Lower lobe of right lung (tissue), 2 donors: ENCODE data around the gene JAM3. TPM values are rescaled to one million over a fixed set of nuclear protein-coding genes. Genes with fewer than 3 reads are reported as not detected.

Experiments
- ATAC-seq, 2 donors: fragments of 200-7000 bp; cut with Tn5 transposase; one replicate each; pipeline ENCODE4 v1.9.1; 2020 to 2022; ENCODE audit warnings: mild to moderate bottlenecking in 2 of 2, moderate library complexity in 2 of 2
- DNase-seq: peaks from one replicate; pipeline ENCODE4 v3.0.0-alpha.2; 2020
- H3K27ac ChIP-seq: fragments of 200-600 bp; one replicate; pipeline ENCODE4 v1.8.0; 2022
- H3K27me3 ChIP-seq: fragments of 200-600 bp; one replicate; pipeline ENCODE4 v1.8.0; 2022; ENCODE audit warnings: low read depth
- H3K36me3 ChIP-seq: fragments of 200-600 bp; one replicate; pipeline ENCODE4 v1.8.0; 2022; ENCODE audit warnings: mild to moderate bottlenecking
- H3K4me1 ChIP-seq: fragments of 200-600 bp; one replicate; pipeline ENCODE4 v1.8.0; 2022
- H3K4me3 ChIP-seq: fragments of 200-600 bp; one replicate; pipeline ENCODE4 v1.8.0; 2022; ENCODE audit warnings: mild to moderate bottlenecking
- H3K9me3 ChIP-seq: fragments of 200-600 bp; one replicate; pipeline ENCODE4 v1.8.0; 2022
- CTCF ChIP-seq: fragments of 200-600 bp; IDR thresholded peaks from one replicate; pipeline ENCODE4 v1.8.0; 2022; ENCODE audit warnings: antibody characterized with exemption, mild to moderate bottlenecking
- intact Hi-C: fragments of 100-400 bp; cut with DNase I; formaldehyde crosslinking; loops from one replicate; pipeline ENCODE4 v1.11.0; 2022
- total RNA-seq: library from RNA; stranded (reverse); fragmentation: NEBNext Ultra II Directional; extraction: Animal tissue kit (Norgen Biotek cat#: 25700); gene quantifications from one replicate; pipeline ENCODE4 v1.2.1, GENCODE V29; 2021
- donor health status: DM: no; HTN: yes; CAD: no; lungs with severe emphysema.

Gene JAM3
- total RNA-seq, 1 donor from 2014 or later, result 32.1 TPM

GRCh38 chr11:134164490-134165370 lies 95.9 kb downstream of the JAM3 start:
- H3K36me3 ChIP-seq, result peaks cover 63% of the 10 kb centered on the region
- H3K4me3 ChIP-seq, result no peak overlapping the region
- no peak overlapping the region for H3K27ac ChIP-seq
- no peak for ATAC-seq
- no peaks in the 10 kb centered on the region for H3K9me3 ChIP-seq
- no peaks in the 10 kb centered on the region for H3K4me1 ChIP-seq
- no peak for DNase-seq
- no peak for TF ChIP-seq CTCF
- H3K27me3 ChIP-seq, result no peaks in the 10 kb centered on the region
- intact Hi-C loops, result no loop called here

GRCh38 chr11:134170177-134170918 lies 101.5 kb downstream of the JAM3 start:
- Histone ChIP-seq H3K9me3 (no peaks in the 10 kb centered on the region), H3K4me1 (no peaks in the 10 kb centered on the region), H3K36me3 (peaks cover 55% of the 10 kb centered on the region), H3K27ac (no peak overlapping the region), H3K27me3 (no peaks in the 10 kb centered on the region), H3K4me3 (no peak overlapping the region)
- intact Hi-C loops, result no loop called here
- TF ChIP-seq CTCF, result no peak
- no peak for DNase-seq
- no peak for ATAC-seq

GRCh38 chr11:134170919-134171281 lies 102.0 kb downstream of the JAM3 start:
- Histone ChIP-seq H3K4me3 (no peak overlapping the region), H3K9me3 (no peaks in the 10 kb centered on the region), H3K27ac (no peak overlapping the region), H3K36me3 (peaks cover 60% of the 10 kb centered on the region), H3K4me1 (no peaks in the 10 kb centered on the region), H3K27me3 (no peaks in the 10 kb centered on the region)
- no peak for DNase-seq
- intact Hi-C loops, result no loop called here
- no peak for TF ChIP-seq CTCF
- ATAC-seq, result no peak

- H3K36me3 ChIP-seq, result peaks cover 71% of the 10 kb centered on the region
These were observed 103.1 kb downstream of the JAM3 start for GRCh38 chr11:134171951-134172350.

GRCh38 chr11:134173296-134173695 lies 104.4 kb downstream of the JAM3 start:
- H3K36me3 ChIP-seq, result peaks cover 77% of the 10 kb centered on the region
- no peaks in the 10 kb centered on the region for H3K9me3 ChIP-seq
- no peak overlapping the region for H3K27ac ChIP-seq
- DNase-seq (no peak), ATAC-seq (no peak)
- TF ChIP-seq CTCF, result no peak
- no peaks in the 10 kb centered on the region for H3K27me3 ChIP-seq
- no peaks in the 10 kb centered on the region for H3K4me1 ChIP-seq
- no peak overlapping the region for H3K4me3 ChIP-seq
- intact Hi-C loops, result no loop called here

More at GRCh38 chr11:134171951-134172350, 103.1 kb downstream of the JAM3 start:
- no peak for ATAC-seq
- no peak for TF ChIP-seq CTCF
- no peaks in the 10 kb centered on the region for H3K9me3 ChIP-seq
- H3K4me1 ChIP-seq, result no peaks in the 10 kb centered on the region
- intact Hi-C loops, result no loop called here
- H3K27ac ChIP-seq, result no peak overlapping the region
- H3K4me3 ChIP-seq, result no peak overlapping the region
- no peak for DNase-seq
- no peaks in the 10 kb centered on the region for H3K27me3 ChIP-seq
